Measurements from ENCODE around the gene SASH1.

DNA sequence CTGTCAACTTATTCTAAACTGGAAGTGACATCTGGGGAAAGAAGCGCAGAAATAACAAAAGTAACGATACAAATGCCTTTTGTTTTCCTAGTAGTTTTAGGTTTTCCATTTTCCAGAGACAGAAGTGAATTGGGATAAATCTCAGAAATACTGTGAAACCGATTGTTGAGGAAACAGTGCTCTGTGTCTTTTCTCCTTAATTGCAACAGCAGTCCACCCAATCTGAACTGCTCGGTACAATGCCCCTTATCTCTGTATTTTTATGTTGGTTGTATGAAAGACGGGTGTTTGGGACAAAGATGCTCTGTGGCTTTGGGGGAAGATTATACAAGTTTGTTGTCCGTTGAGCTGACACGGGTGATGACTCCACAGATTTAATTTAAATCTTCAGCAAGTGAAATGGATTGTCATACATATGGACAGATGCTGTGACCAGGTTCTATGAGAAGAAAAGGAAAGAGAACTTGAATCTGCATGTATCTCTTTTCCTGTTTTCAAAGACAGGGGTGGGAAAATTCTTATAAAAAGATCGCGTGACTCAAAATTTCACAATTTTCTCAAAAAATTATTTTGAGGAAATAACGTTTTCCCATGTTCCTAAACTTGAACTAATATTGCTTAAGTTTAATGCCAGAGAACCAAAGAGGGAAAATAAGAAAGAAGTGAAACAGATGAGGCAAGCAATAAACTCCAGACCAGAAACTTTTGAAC is 41.2 kb downstream of the SASH1 start:
- TF ChIP-seq CTCF (IDR thresholded peaks at IDR 0.05; ENCODE audit: insufficient read depth, low read length, poor library complexity, severe bottlenecking) (no peak), EZH2phosphoT487 (conservative IDR thresholded peaks at IDR 0.05; ENCODE audit: low read length) (no peak)

Measured in SU-DHL-6 (cell line).